ENCODE measurements around the gene YLPM1. TPM values are rescaled to one million over a fixed set of nuclear protein-coding genes. Genes with fewer than 3 reads are reported as not detected.

The YLPM1 gene
- total RNA-seq, 2 donors from 2014 or later = 53.6 to 74.8 TPM

GRCh38 chr14:74879427-74880182 is 116.5 kb downstream of the YLPM1 start:
- Mint-ChIP-seq H3K4me3 (no peak overlapping the region), H3K27ac (peak overlapping the region; percentile 86 to 97), H3K9me3 (no peaks in the 10 kb centered on the region), H3K4me1 (ENCODE audit: low read depth in 2 of 2) (peaks cover 47% of the 10 kb centered on the region in 2 donors), H3K27me3 (no peaks in the 10 kb centered on the region), H3K36me3 (peaks cover 13% of the 10 kb centered on the region)
- no peak for ATAC-seq
- no peak for DNase-seq (ENCODE audit: low spot score)

GRCh38 chr14:74881431-74882102 is 118.5 kb downstream of the YLPM1 start, which contains the start of gene DLST:
DLST (plus strand) TSS chr14:74881916; CDS start chr14:74881954, 38 bp downstream.
- DNase-seq (ENCODE audit: low spot score) (peak; percentile 91), ATAC-seq (peak; percentile 98)
- peaks cover 13% of the 10 kb centered on the region for H3K36me3 Mint-ChIP-seq
- no peaks in the 10 kb centered on the region for H3K27me3 Mint-ChIP-seq
- no peaks in the 10 kb centered on the region for H3K9me3 Mint-ChIP-seq
- H3K4me1 Mint-ChIP-seq (ENCODE audit: low read depth in 2 of 2) = peaks cover 50 to 52% of the 10 kb centered on the region in 2 donors
- peak within 1 kb of the TSS; percentile 86 to 97 for H3K27ac Mint-ChIP-seq
- H3K4me3 Mint-ChIP-seq = peak within 1 kb of the TSS; percentile 92

- peak overlapping the region; percentile 92 for H3K4me3 Mint-ChIP-seq
- no peaks in the 10 kb centered on the region for H3K9me3 Mint-ChIP-seq
- no peaks in the 10 kb centered on the region for H3K27me3 Mint-ChIP-seq
- peak; percentile 76 to 77 for ATAC-seq
- peak; percentile 63 for DNase-seq (ENCODE audit: low spot score)
- H3K4me1 Mint-ChIP-seq (ENCODE audit: low read depth in 2 of 2) = peaks cover 48 to 50% of the 10 kb centered on the region in 2 donors
- H3K27ac Mint-ChIP-seq = peak overlapping the region; percentile 86 to 97
- H3K36me3 Mint-ChIP-seq = peaks cover 13% of the 10 kb centered on the region
These were observed 119.2 kb downstream of the YLPM1 start for GRCh38 chr14:74882103-74882920.

Other genes with a start within 250 kb of the YLPM1 start
- under 1 TPM; 0.55 to 0.73 TPM for gene LTBP2, start 151.1 kb upstream of the YLPM1 start, total RNA-seq
- 10 to 100 TPM; 57.3 to 62.4 TPM for gene AREL1, start 50.2 kb upstream of the YLPM1 start, total RNA-seq
- 10 to 100 TPM; 45.2 to 55.8 TPM for gene FCF1, start 50.2 kb upstream of the YLPM1 start, total RNA-seq
- 1 to 10 TPM in 1 of 2 donors, under 1 TPM in 1; 0.56 to 1.5 TPM for gene PROX2, start 112.8 kb downstream of the YLPM1 start, total RNA-seq
- gene DLST, start 118.6 kb downstream of the YLPM1 start, total RNA-seq = 100 to 1,000 TPM; 127 to 136 TPM
- 10 to 100 TPM; 10.0 to 12.8 TPM for gene RPS6KL1, start 159.9 kb downstream of the YLPM1 start, total RNA-seq
- not detected for gene PGF, start 192.3 kb downstream of the YLPM1 start, total RNA-seq
- 10 to 100 TPM; 60.2 to 68.0 TPM for gene EIF2B2, start 239.6 kb downstream of the YLPM1 start, total RNA-seq

Data from natural killer cell treated with Interleukin-12 subunit alpha and Interleukin-12 subunit beta and Interleukin-15 and Interleukin-18, amount 100 ng/mL, for 72 hours (primary cell).